Caco-2 (cell line): ENCODE measurements around the gene IFNA5. TPM values are rescaled to one million over a fixed set of nuclear protein-coding genes. Genes with fewer than 3 reads are reported as not detected.

Source experiments
- Bru-seq: library from RNA; stranded (reverse); fragments of 400-500 nt; gene quantifications from one replicate; lab custom pipeline; 2021; lab: Mats Ljungman, UMichigan
- BruChase-seq, 2 experiments: library from RNA; stranded (reverse); fragments of 400-500 nt; gene quantifications; one replicate each; lab custom pipeline; 2021; lab: Mats Ljungman, UMichigan
- BruUV-seq: library from RNA; stranded (reverse); fragments of 400-500 nt; replicated peaks from 2 replicates; lab custom pipeline; 2021; lab: Mats Ljungman, UMichigan
- CTCF ChIA-PET: fragments of 300-600 bp; sonication (Branson Sonifier 250); formaldehyde crosslinking; loops from one replicate; lab custom pipeline; 2022; ENCODE audit warnings: antibody characterized with exemption; lab: Charles Lee
- POLR2A ChIA-PET: fragments of 300-600 bp; sonication (Branson Sonifier 250); formaldehyde crosslinking; loops from one replicate; lab custom pipeline; 2022; ENCODE audit warnings: antibody characterized with exemption; lab: Charles Lee
- DNase-seq, 2 experiments: peaks; one replicate each; pipeline versions ENCODE4 v3.0.0 to v3.0.0-alpha.2; 2020 to 2022
- H3K27me3 ChIP-seq: replicated peaks from 2 replicates; pipeline ENCODE4 v1.6.0; 2011; ENCODE audit warnings: low read length; ENCODE audit not compliant: control insufficient read depth, insufficient read depth
- H3K36me3 ChIP-seq: 2 replicates; pipeline ENCODE4 v1.5.1; 2011; ENCODE audit warnings: low read length; ENCODE audit not compliant: control insufficient read depth, insufficient read depth
- H3K4me1 ChIP-seq: fragments of 250-450 bp; sonication (Bioruptor Pico); 2 replicates; pipeline ENCODE4 v1.5.1; 2020; ENCODE audit warnings: mild to moderate bottlenecking
- H3K4me3 ChIP-seq: 2 replicates; pipeline ENCODE4 v1.5.1; 2011; ENCODE audit warnings: low read depth, mild to moderate bottlenecking, control low read depth, low read length
- H3K9me3 ChIP-seq: fragments of 250-450 bp; sonication (Bioruptor Pico); 2 replicates; pipeline ENCODE4 v1.5.1; 2020; ENCODE audit warnings: mild to moderate bottlenecking, moderate library complexity
- H3K27ac Mint-ChIP-seq: one replicate; pipeline ENCODE4 v1.8.0; 2022; ENCODE audit warnings: mixed read lengths; ENCODE audit not compliant: unreplicated experiment
- H3K27me3 Mint-ChIP-seq: one replicate; pipeline ENCODE4 v1.8.0; 2022; ENCODE audit warnings: mixed read lengths; ENCODE audit not compliant: insufficient read depth, unreplicated experiment
- H3K36me3 Mint-ChIP-seq: one replicate; pipeline ENCODE4 v1.8.0; 2022; ENCODE audit warnings: mild to moderate bottlenecking, mixed read lengths; ENCODE audit not compliant: insufficient read depth, unreplicated experiment
- H3K4me1 Mint-ChIP-seq: one replicate; pipeline ENCODE4 v1.8.0; 2022; ENCODE audit warnings: low read depth, mixed read lengths; ENCODE audit not compliant: unreplicated experiment
- H3K4me3 Mint-ChIP-seq: one replicate; pipeline ENCODE4 v1.8.0; 2022; ENCODE audit warnings: mild to moderate bottlenecking, moderate library complexity, mixed read lengths; ENCODE audit not compliant: unreplicated experiment
- H3K9me3 Mint-ChIP-seq: one replicate; pipeline ENCODE4 v1.8.0; 2022; ENCODE audit warnings: mixed read lengths; ENCODE audit not compliant: unreplicated experiment
- intact Hi-C: fragments of 100-400 bp; cut with micrococcal nuclease; formaldehyde crosslinking; loops from one replicate; pipeline ENCODE4 v1.10.0; 2022; ENCODE audit not compliant: unreplicated experiment
- long read RNA-seq: library from polyadenylated mRNA; stranded (forward); transcript quantifications from one replicate; pipeline ENCODE4 v2.0.0, GENCODE V29; 2022
- total RNA-seq: library from RNA; stranded (reverse); gene quantifications from 2 replicates; pipeline ENCODE4 v1.2.3, GENCODE V29; 2022
- TF ChIP-seq, protein P1 (sequence below), 2 experiments: fragments of 200-600 bp in 1 of 2; IDR thresholded peaks; 1 replicate in 1 of 2; 2 replicates in 1 of 2; pipeline versions ENCODE4 v1.5.1 to v1.8.0; 2011 to 2022; ENCODE audit warnings: antibody characterized with exemption in 1 of 2, control low read depth in 1 of 2, inconsistent platforms in 1 of 2, low read depth in 1 of 2, low read length in 1 of 2, mild to moderate bottlenecking in 1 of 2, moderate library complexity in 1 of 2; ENCODE audit not compliant: insufficient read depth in 1 of 2, severe bottlenecking in 1 of 2, unreplicated experiment in 1 of 2

IFNA5 gene
- total RNA-seq: not detected in 2 replicates
- percentile 26 among the genes with signal in this experiment for Bru-seq, nascent RNA
- BruChase-seq, experiment 1, labeled RNA remaining after a 2-hour chase: percentile 25 among the genes with signal in this experiment
- BruChase-seq, experiment 2, labeled RNA remaining after a 6-hour chase: percentile 20 among the genes with signal in this experiment
- long read RNA-seq: 0 reads

- CTCF ChIA-PET: no interaction called here
- Mint-ChIP-seq H3K36me3 (no peaks in the 10 kb centered on the region), H3K27me3 (peaks cover 24% of the 10 kb centered on the region)
These were observed at the start of gene IFNA5 for GRCh38 chr9:21305213-21305612. TSS of gene IFNA5 (minus strand) at chr9:21305313. CDS start at chr9:21305256, 57 bp downstream.

GRCh38 chr9:21350787-21351186, 45.7 kb upstream of the IFNA5 start, which contains the start of gene IFNA6:
TSS of gene IFNA6 (minus strand) at chr9:21350887. CDS start at chr9:21350887, 0 bp downstream.
- ChIA-PET POLR2A (no interaction called here), CTCF (no interaction called here)
- no peak for DNase-seq
- peaks cover 11% of the 10 kb centered on the region for H3K9me3 Mint-ChIP-seq
- H3K27ac Mint-ChIP-seq: no peak within 1 kb of the TSS
- H3K36me3 Mint-ChIP-seq: no peaks in the 10 kb centered on the region
- no peaks in the 10 kb centered on the region for H3K4me1 Mint-ChIP-seq
- H3K27me3 Mint-ChIP-seq: peaks cover 8% of the 10 kb centered on the region
- H3K36me3 ChIP-seq: no peaks in the 10 kb centered on the region
- no TSS peak for BruUV-seq
- no peaks in the 10 kb centered on the region for H3K27me3 ChIP-seq
- H3K4me1 ChIP-seq: no peaks in the 10 kb centered on the region
- no peaks in the 10 kb centered on the region for H3K9me3 ChIP-seq
- intact Hi-C loops: no loop called here
- H3K4me3 ChIP-seq: no peak within 1 kb of the TSS
- TF ChIP-seq, protein P1, sequence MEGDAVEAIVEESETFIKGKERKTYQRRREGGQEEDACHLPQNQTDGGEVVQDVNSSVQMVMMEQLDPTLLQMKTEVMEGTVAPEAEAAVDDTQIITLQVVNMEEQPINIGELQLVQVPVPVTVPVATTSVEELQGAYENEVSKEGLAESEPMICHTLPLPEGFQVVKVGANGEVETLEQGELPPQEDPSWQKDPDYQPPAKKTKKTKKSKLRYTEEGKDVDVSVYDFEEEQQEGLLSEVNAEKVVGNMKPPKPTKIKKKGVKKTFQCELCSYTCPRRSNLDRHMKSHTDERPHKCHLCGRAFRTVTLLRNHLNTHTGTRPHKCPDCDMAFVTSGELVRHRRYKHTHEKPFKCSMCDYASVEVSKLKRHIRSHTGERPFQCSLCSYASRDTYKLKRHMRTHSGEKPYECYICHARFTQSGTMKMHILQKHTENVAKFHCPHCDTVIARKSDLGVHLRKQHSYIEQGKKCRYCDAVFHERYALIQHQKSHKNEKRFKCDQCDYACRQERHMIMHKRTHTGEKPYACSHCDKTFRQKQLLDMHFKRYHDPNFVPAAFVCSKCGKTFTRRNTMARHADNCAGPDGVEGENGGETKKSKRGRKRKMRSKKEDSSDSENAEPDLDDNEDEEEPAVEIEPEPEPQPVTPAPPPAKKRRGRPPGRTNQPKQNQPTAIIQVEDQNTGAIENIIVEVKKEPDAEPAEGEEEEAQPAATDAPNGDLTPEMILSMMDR (IDR thresholded peaks at IDR 0.05; ENCODE audit: insufficient read depth in 1 of 2, low read depth in 1 of 2, low read length in 1 of 2, severe bottlenecking in 1 of 2, unreplicated experiment in 1 of 2): no peak
- H3K4me3 Mint-ChIP-seq: no peak within 1 kb of the TSS

More at GRCh38 chr9:21305213-21305612, at the start of gene IFNA5:
- TF ChIP-seq, protein P1 (IDR thresholded peaks at IDR 0.05; ENCODE audit: insufficient read depth in 1 of 2, low read depth in 1 of 2, low read length in 1 of 2, severe bottlenecking in 1 of 2, unreplicated experiment in 1 of 2): no peak
- H3K4me1 ChIP-seq: no peaks in the 10 kb centered on the region
- H3K27me3 ChIP-seq: no peaks in the 10 kb centered on the region
- DNase-seq: no peak
- no peaks in the 10 kb centered on the region for H3K9me3 Mint-ChIP-seq
- H3K4me3 ChIP-seq: no peak within 1 kb of the TSS
- H3K4me3 Mint-ChIP-seq: no peak within 1 kb of the TSS
- intact Hi-C loops: no loop called here
- no peak within 1 kb of the TSS for H3K27ac Mint-ChIP-seq
- H3K9me3 ChIP-seq: no peaks in the 10 kb centered on the region
- no TSS peak for BruUV-seq
- no peaks in the 10 kb centered on the region for H3K4me1 Mint-ChIP-seq
- H3K36me3 ChIP-seq: no peaks in the 10 kb centered on the region
- POLR2A ChIA-PET: no interaction called here

GRCh38 chr9:21348430-21348970, 43.4 kb upstream of the IFNA5 start:
- Histone ChIP-seq H3K9me3 (no peaks in the 10 kb centered on the region), H3K36me3 (no peaks in the 10 kb centered on the region), H3K27me3 (no peaks in the 10 kb centered on the region), H3K4me3 (no peak overlapping the region), H3K4me1 (no peaks in the 10 kb centered on the region)
- no peak overlapping the region for H3K4me3 Mint-ChIP-seq
- intact Hi-C loops: no loop called here
- peaks cover 4% of the 10 kb centered on the region for H3K9me3 Mint-ChIP-seq
- DNase-seq: no peak
- TF ChIP-seq, protein P1 (IDR thresholded peaks at IDR 0.05; ENCODE audit: insufficient read depth in 1 of 2, low read depth in 1 of 2, low read length in 1 of 2, severe bottlenecking in 1 of 2, unreplicated experiment in 1 of 2): no peak
- no peaks in the 10 kb centered on the region for H3K4me1 Mint-ChIP-seq
- H3K27me3 Mint-ChIP-seq: peaks cover 6% of the 10 kb centered on the region
- POLR2A ChIA-PET: no interaction called here
- CTCF ChIA-PET: no interaction called here
- no peak overlapping the region for H3K27ac Mint-ChIP-seq
- H3K36me3 Mint-ChIP-seq: no peaks in the 10 kb centered on the region
- no TSS peak for BruUV-seq
